GM23248 (cell line): ENCODE data around the gene TENM4. TPM values are rescaled to one million over a fixed set of nuclear protein-coding genes. Genes with fewer than 3 reads are reported as not detected.

ENCODE experiments used
- DNase-seq: peaks from one replicate; pipeline ENCODE4 v3.0.0-alpha.2; 2015
- H2AFZ ChIP-seq: fragments of 200-600 bp; sonication (generic); 2 replicates; pipeline ENCODE4 v1.6.1; 2016; ENCODE audit warnings: antibody characterized with exemption
- H3F3A ChIP-seq: fragments of 200-600 bp; sonication (generic); 2 replicates; pipeline ENCODE4 v1.6.1; 2016; ENCODE audit warnings: mild to moderate bottlenecking, antibody characterized with exemption, mixed run types; ENCODE audit not compliant: insufficient read depth
- H3K27ac ChIP-seq: fragments of 200-600 bp; sonication (generic); 2 replicates; pipeline ENCODE4 v1.5.1; 2016; ENCODE audit warnings: mild to moderate bottlenecking
- H3K27me3 ChIP-seq: fragments of 200-600 bp; sonication (generic); replicated peaks from 2 replicates; pipeline ENCODE4 v1.6.1; 2016; ENCODE audit warnings: mild to moderate bottlenecking; ENCODE audit not compliant: insufficient read depth
- H3K36me3 ChIP-seq: fragments of 200-600 bp; sonication (generic); 2 replicates; pipeline ENCODE4 v1.6.1; 2016; ENCODE audit warnings: low read depth, mild to moderate bottlenecking
- H3K4me1 ChIP-seq: fragments of 200-600 bp; sonication (generic); 2 replicates; pipeline ENCODE4 v1.6.1; 2016; ENCODE audit warnings: mild to moderate bottlenecking; ENCODE audit not compliant: insufficient read depth
- H3K4me2 ChIP-seq: fragments of 200-600 bp; sonication (generic); one replicate; pipeline ENCODE4 v1.6.1; 2016; ENCODE audit warnings: mild to moderate bottlenecking; ENCODE audit not compliant: unreplicated experiment
- H3K4me3 ChIP-seq: fragments of 200-600 bp; sonication (generic); 2 replicates; pipeline ENCODE4 v1.5.1; 2016; ENCODE audit warnings: mild to moderate bottlenecking
- H3K79me2 ChIP-seq: fragments of 200-600 bp; sonication (generic); 2 replicates; pipeline ENCODE4 v1.6.1; 2016; ENCODE audit warnings: mild to moderate bottlenecking; ENCODE audit not compliant: insufficient read depth
- H3K9ac ChIP-seq: fragments of 200-600 bp; sonication (generic); 2 replicates; pipeline ENCODE4 v1.6.1; 2016; ENCODE audit warnings: mild to moderate bottlenecking
- H3K9me2 ChIP-seq: fragments of 200-600 bp; sonication (generic); 2 replicates; pipeline ENCODE4 v1.6.1; 2016; ENCODE audit warnings: mixed run types, mild to moderate bottlenecking, moderate library complexity; ENCODE audit not compliant: insufficient read depth
- H3K9me3 ChIP-seq: fragments of 200-600 bp; sonication (generic); one replicate; pipeline ENCODE4 v1.6.1; 2017; ENCODE audit warnings: low read depth
- H4K20me1 ChIP-seq: fragments of 200-600 bp; sonication (generic); 2 replicates; pipeline ENCODE4 v1.6.0; 2016; ENCODE audit not compliant: insufficient read depth
- EZH2 ChIP-seq: fragments of 200-600 bp; sonication (generic); IDR thresholded peaks from 2 replicates; pipeline ENCODE4 v1.6.1; 2018; ENCODE audit warnings: antibody characterized with exemption, mild to moderate bottlenecking; ENCODE audit not compliant: insufficient read depth, poor library complexity, severe bottlenecking
- EZH2phosphoT487 ChIP-seq: fragments of 200-600 bp; sonication (generic); IDR thresholded peaks from 2 replicates; pipeline ENCODE4 v1.6.1; 2018; ENCODE audit warnings: antibody characterized with exemption, moderate library complexity, mild to moderate bottlenecking, low read depth; ENCODE audit not compliant: insufficient read depth
- WGBS, 2 experiments: methylation state at CpG; one replicate each; pipeline ENCODE4 v1.1.6; 2015 to 2017; ENCODE audit warnings: low lambda C conversion rate in 2 of 2, low coverage in 1 of 2; ENCODE audit errors: missing lambda C conversion rate in 2 of 2; 5-methylcytosine and 5-hydroxymethylcytosine counted together
- in situ Hi-C: fragments of 300-500 bp; cut with MboI; formaldehyde crosslinking; loops from 2 replicates; pipeline ENCODE4 v1.15.0; 2020
- polyA plus RNA-seq: library from polyadenylated mRNA; unstranded; fragments of >200 nt; fragmentation: Nextera tagmentation; extraction: Ambion mirVana; gene quantifications from 2 replicates; pipeline ENCODE4 v1.2.1, GENCODE V29; 2016
- total RNA-seq: library from RNA; depleted of rRNA; stranded (reverse); fragments of >200 nt; shearing (Covaris generic); gene quantifications from 2 replicates; pipeline ENCODE4 v1.2.3, GENCODE V29; 2014

Gene TENM4
- total and polyA plus RNA-seq, 2 experiments from 2014 or later = 0.11 to 0.48 TPM

GRCh38 chr11:79221444-79222130 is 219.2 kb downstream of the TENM4 start:
- Histone ChIP-seq H3F3A (no peaks in the 10 kb centered on the region), H3K36me3 (no peaks in the 10 kb centered on the region), H3K9me2 (no peaks in the 10 kb centered on the region), H3K4me1 (no peaks in the 10 kb centered on the region), H3K4me2 (no peak overlapping the region), H3K9me3 (no peaks in the 10 kb centered on the region), H3K9ac (no peak overlapping the region), H3K27ac (no peak overlapping the region), H4K20me1 (no peaks in the 10 kb centered on the region), H2AFZ (no peak overlapping the region), H3K4me3 (no peak overlapping the region), H3K27me3 (peaks cover 4% of the 10 kb centered on the region; the same call in 1 of the 2 replicates), H3K79me2 (no peaks in the 10 kb centered on the region)
- in situ Hi-C loops = no loop called here
- DNase-seq = no peak
- TF ChIP-seq EZH2 (no peak), EZH2phosphoT487 (no peak)
- 65 to 66% methylated on average over 10 of the region's 10 CpGs for WGBS, 2 experiments

- no peaks in the 10 kb centered on the region for H4K20me1 ChIP-seq
- H3K4me3 ChIP-seq = no peak overlapping the region
- TF ChIP-seq EZH2 (no peak), EZH2phosphoT487 (no peak)
- peak; percentile 35 for DNase-seq
- no peaks in the 10 kb centered on the region for H3K9me2 ChIP-seq
- H3F3A ChIP-seq = no peaks in the 10 kb centered on the region
- 32 to 39% methylated on average over 3 of the region's 3 CpGs for WGBS, 2 experiments
- no peaks in the 10 kb centered on the region for H3K9me3 ChIP-seq
- H3K79me2 ChIP-seq = no peaks in the 10 kb centered on the region
- H3K36me3 ChIP-seq = no peaks in the 10 kb centered on the region
- in situ Hi-C loops = no loop called here
- peaks cover 4% of the 10 kb centered on the region; the same call in 1 of the 2 replicates for H3K27me3 ChIP-seq
- no peak overlapping the region for H3K4me2 ChIP-seq
- H3K4me1 ChIP-seq = no peaks in the 10 kb centered on the region
- no peak overlapping the region for H3K27ac ChIP-seq
- no peak overlapping the region for H3K9ac ChIP-seq
- H2AFZ ChIP-seq = no peak overlapping the region
These were observed 220.7 kb downstream of the TENM4 start for GRCh38 chr11:79220171-79220570.

GRCh38 chr11:79219186-79220045 is 221.4 kb downstream of the TENM4 start:
- no peak overlapping the region for H3K27ac ChIP-seq
- no peaks in the 10 kb centered on the region for H3K79me2 ChIP-seq
- H3K27me3 ChIP-seq = peaks cover 4% of the 10 kb centered on the region; the same call in 1 of the 2 replicates
- H3K9ac ChIP-seq = no peak overlapping the region
- H3K36me3 ChIP-seq = no peaks in the 10 kb centered on the region
- no peak for TF ChIP-seq EZH2phosphoT487
- no peak for TF ChIP-seq EZH2
- H4K20me1 ChIP-seq = no peaks in the 10 kb centered on the region
- WGBS, 2 experiments = 48 to 69% methylated on average over 6 of the region's 6 CpGs
- H3K4me2 ChIP-seq = no peak overlapping the region
- no peak overlapping the region for H2AFZ ChIP-seq
- in situ Hi-C loops = no loop called here
- peak; percentile 8 for DNase-seq
- no peaks in the 10 kb centered on the region for H3K9me3 ChIP-seq
- H3K4me3 ChIP-seq = no peak overlapping the region
- H3K9me2 ChIP-seq = no peaks in the 10 kb centered on the region
- H3K4me1 ChIP-seq = no peaks in the 10 kb centered on the region
- H3F3A ChIP-seq = no peaks in the 10 kb centered on the region

GRCh38 chr11:79212741-79213190 is 228.1 kb downstream of the TENM4 start:
- Histone ChIP-seq H3K9me3 (no peaks in the 10 kb centered on the region), H2AFZ (no peak overlapping the region), H4K20me1 (no peaks in the 10 kb centered on the region), H3K79me2 (no peaks in the 10 kb centered on the region), H3K9ac (no peak overlapping the region), H3K4me2 (no peak overlapping the region), H3K4me1 (no peaks in the 10 kb centered on the region), H3K4me3 (no peak overlapping the region), H3K9me2 (no peaks in the 10 kb centered on the region), H3K27ac (no peak overlapping the region), H3K36me3 (no peaks in the 10 kb centered on the region), H3F3A (no peaks in the 10 kb centered on the region), H3K27me3 (no peaks in the 10 kb centered on the region; the same call in 1 of the 2 replicates)
- in situ Hi-C loops = no loop called here
- TF ChIP-seq EZH2 = no peak
- no peak for TF ChIP-seq EZH2phosphoT487
- DNase-seq = no peak
- WGBS, 2 experiments = 58 to 68% methylated on average over 6 of the region's 6 CpGs
